ENCODE measurements around the gene CLMP. TPM values are rescaled to one million over a fixed set of nuclear protein-coding genes. Genes with fewer than 3 reads are reported as not detected.
"Not testable (repeated sequence)": the region's sequence is repeated elsewhere in the genome, so short reads cannot be mapped to it uniquely, and the experiment has no call there.

Gene CLMP
- total and polyA plus RNA-seq, 9 donors, result 12.7 to 27.4 (median 17.5) TPM

DNA sequence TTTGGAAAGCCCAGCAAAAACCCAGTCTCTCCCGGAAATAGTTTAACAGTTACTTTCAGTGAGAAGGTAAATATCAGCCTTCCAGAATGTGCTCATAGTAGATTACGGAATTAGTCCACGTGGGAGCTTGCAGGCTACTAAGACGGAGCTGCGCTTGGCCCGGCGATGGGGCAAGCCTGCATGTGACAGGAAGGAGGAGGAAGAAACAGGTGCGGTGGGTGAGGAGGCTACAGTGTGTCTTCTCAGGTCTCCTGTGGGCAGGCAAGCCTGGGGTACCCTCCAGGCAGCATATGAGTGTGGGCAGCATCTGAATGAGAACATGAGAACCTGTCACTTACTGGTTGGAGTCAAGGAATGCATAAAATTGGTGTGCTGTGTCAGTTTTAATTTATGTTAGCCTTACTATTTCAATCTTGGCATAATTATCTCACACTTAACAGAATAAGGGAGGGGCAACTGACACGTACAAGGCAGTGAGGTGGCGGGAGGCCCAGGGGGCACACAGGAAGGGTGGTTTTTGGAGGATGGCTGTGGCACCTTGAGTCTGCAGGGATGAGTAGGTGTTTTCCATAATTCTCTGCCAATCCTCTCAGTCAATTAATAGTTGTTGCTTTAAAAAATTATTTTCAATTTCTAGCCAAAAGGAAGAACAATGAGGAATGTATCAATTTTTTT, 35.7 kb downstream of the CLMP start:
- peaks cover 2% of the 10 kb centered on the region for H3K27me3 ChIP-seq (ENCODE audit: control insufficient read depth, insufficient read depth, low read length)
- peaks cover 5% of the 10 kb centered on the region for H3K9me3 ChIP-seq (replicated peaks; ENCODE audit: control insufficient read depth, low read depth, low read length)
- no peak overlapping the region for H3K4me3 ChIP-seq (ENCODE audit: low read length)
- no peak for DNase-seq
- H3K4me1 ChIP-seq (ENCODE audit: control insufficient read depth, insufficient read depth, low read length), result no peaks in the 10 kb centered on the region
- WGBS (ENCODE audit: insufficient coverage), result 68% methylated on average over 8 of the region's 10 CpGs
- H3K36me3 ChIP-seq (ENCODE audit: control insufficient read depth, insufficient read depth, low read length), result no peaks in the 10 kb centered on the region
- no peak overlapping the region for H3K27ac ChIP-seq (ENCODE audit: low read length)

DNA sequence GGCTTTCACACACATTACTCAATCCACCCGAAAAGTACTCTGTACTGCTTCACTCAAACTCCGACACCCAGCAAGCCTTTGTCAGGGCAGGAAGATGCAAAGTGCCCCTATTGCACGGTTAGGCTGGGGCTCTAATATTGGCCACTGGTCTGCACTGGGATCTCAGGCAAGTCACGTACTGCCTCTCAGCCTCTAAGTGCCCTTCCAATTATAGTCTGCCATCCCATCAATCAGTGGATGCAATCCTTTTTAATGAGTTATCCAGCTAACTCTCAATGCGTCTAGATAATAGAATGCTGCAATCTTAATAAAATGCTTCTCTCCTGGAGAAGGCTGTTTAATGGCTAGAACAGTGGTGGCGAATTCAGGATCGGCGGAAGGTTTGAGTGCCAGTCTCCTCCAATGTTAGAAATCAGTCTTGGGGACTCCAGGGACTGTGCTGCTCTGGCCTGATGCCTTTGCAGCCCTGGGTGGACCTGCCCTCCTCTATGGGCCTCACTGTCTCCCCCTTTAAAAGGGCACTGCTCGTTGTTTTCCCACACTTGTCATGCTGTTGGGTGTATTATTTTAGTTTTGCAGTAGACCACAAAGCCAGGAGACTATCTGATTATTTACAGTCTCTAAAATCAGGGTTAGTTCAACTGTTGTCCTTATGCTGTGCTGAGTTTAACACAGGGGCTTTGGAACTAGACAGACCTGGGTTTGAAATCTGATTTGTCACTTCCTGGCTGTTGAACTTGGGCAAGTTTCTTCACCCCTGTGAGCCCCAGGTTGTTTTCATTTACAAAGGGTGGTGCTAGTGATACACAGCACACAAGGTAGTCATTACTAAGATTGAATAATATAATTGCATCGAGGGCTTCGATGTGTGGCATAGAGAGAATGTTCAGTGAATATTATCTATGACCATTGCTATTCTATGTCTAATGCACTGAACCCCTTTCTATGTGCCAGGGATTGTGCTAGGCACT, 36.7 kb downstream of the CLMP start:
- WGBS (ENCODE audit: insufficient coverage), result 88% methylated on average over 6 of the region's 11 CpGs
- Histone ChIP-seq H3K4me1 (ENCODE audit: control insufficient read depth, insufficient read depth, low read length) (no peaks in the 10 kb centered on the region), H3K9me3 (replicated peaks; ENCODE audit: control insufficient read depth, low read depth, low read length) (peaks cover 5% of the 10 kb centered on the region)

DNA sequence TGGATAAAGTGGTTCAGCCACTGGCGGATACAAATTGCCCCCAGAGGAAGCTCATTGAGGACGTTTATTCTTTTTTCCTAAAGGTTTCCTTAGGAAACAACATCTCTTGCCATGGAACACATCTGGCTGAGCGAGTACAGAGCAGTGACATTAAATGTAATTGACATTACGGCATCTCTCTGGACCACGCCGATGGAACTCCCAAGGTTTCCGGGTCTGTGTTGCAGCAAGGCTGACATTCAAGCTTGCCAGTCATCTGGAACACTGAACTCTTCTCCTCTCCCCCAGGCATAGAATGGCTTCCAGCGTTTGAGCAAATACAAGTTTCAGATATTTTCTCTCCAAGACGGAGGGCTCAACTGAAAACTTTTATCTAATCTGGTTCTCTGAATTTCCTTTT, 42.1 kb downstream of the CLMP start:
- H3K27ac ChIP-seq (ENCODE audit: low read length), result peak overlapping the region; percentile 25
- no peaks in the 10 kb centered on the region for H3K4me1 ChIP-seq (ENCODE audit: control insufficient read depth, insufficient read depth, low read length)
- DNase-seq, result peak; percentile 90
- no peak overlapping the region for H3K4me3 ChIP-seq (ENCODE audit: low read length)
- WGBS (ENCODE audit: insufficient coverage), result 38% methylated on average over 7 of the region's 9 CpGs
- peaks cover 5% of the 10 kb centered on the region for H3K9me3 ChIP-seq (replicated peaks; ENCODE audit: control insufficient read depth, low read depth, low read length)
- H3K27me3 ChIP-seq (ENCODE audit: control insufficient read depth, insufficient read depth, low read length), result no peaks in the 10 kb centered on the region
- no peaks in the 10 kb centered on the region for H3K36me3 ChIP-seq (ENCODE audit: control insufficient read depth, insufficient read depth, low read length)

More for the DNA sequence above, 36.7 kb downstream of the CLMP start:
- DNase-seq, result no peak
- Histone ChIP-seq H3K36me3 (ENCODE audit: control insufficient read depth, insufficient read depth, low read length) (no peaks in the 10 kb centered on the region), H3K4me3 (ENCODE audit: low read length) (no peak overlapping the region), H3K27ac (ENCODE audit: low read length) (no peak overlapping the region), H3K27me3 (ENCODE audit: control insufficient read depth, insufficient read depth, low read length) (peaks cover 2% of the 10 kb centered on the region)

DNA sequence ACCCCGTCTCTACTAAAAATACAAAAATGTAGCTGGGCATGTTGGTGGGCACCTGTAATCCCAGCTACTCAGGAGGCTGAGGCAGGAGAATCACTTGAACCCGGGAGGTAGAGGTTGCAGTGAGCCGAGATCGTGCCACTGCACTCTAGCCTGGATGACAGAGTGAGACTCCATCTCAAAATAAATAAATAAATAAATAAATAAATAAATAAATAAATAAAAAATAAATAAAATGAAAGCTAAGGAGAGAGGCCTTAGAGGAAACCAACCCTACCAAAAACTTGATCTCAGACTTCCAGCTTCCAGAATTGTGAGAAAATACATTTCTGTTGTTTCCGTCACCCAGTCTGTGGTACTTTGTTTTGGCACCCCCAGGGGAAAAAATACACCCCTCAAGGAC, 42.7 kb downstream of the CLMP start:
- not testable (repeated sequence) for DNase-seq; H3K27me3 ChIP-seq (ENCODE audit: control insufficient read depth, insufficient read depth, low read length); H3K36me3 ChIP-seq (ENCODE audit: control insufficient read depth, insufficient read depth, low read length); H3K9me3 ChIP-seq (replicated peaks; ENCODE audit: control insufficient read depth, low read depth, low read length); H3K4me1 ChIP-seq (ENCODE audit: control insufficient read depth, insufficient read depth, low read length); H3K4me3 ChIP-seq (ENCODE audit: low read length); H3K27ac ChIP-seq (ENCODE audit: low read length)
- no CpG with 5 or more reads among the region's 5 CpGs for WGBS (ENCODE audit: insufficient coverage)

DNA sequence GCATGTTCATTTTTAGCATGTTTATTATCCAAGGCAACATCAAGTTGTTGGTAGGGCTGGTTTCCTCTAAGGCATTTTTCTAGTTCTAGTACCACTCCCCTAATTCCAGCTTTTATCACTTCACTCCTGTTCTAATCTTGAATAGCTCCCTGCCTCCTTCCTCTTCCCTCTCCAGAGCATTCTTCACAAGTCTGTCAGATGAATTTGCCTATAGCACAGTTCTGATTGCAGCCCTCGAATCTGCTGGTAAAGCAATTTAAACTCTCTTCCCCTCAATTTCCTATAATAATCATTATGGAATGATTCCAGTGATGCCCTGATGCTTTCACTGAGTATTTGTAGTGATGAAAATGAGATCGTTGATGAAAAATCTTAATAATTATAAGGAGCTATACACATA, 43.3 kb downstream of the CLMP start:
- no peaks in the 10 kb centered on the region for H3K36me3 ChIP-seq (ENCODE audit: control insufficient read depth, insufficient read depth, low read length)
- WGBS (ENCODE audit: insufficient coverage), result no CpG with 5 or more reads among the region's 2 CpGs
- DNase-seq, result no peak

DNA sequence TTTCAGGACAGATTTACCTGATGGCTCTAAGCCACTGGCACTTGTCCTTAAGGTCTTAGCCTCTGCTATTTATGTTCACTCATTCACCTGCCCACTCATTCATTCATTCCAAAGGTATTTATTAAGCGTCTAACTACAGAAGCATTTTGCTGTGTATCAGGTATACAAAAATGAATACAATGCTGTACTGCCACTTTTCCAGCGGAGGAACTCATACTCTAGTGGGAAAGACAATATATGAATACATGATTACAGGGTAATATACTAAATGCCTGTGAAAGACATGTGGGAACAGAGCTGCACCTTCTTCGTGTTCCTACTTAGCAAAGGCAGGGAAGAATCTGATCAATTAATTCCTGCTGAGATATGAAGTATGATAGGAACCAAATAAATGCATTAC, 43.7 kb downstream of the CLMP start:
- WGBS (ENCODE audit: insufficient coverage), result no CpG with 5 or more reads among the region's 3 CpGs
- no peak overlapping the region for H3K4me3 ChIP-seq (ENCODE audit: low read length)
- H3K27me3 ChIP-seq (ENCODE audit: control insufficient read depth, insufficient read depth, low read length), result no peaks in the 10 kb centered on the region
- peaks cover 5% of the 10 kb centered on the region for H3K9me3 ChIP-seq (replicated peaks; ENCODE audit: control insufficient read depth, low read depth, low read length)
- DNase-seq, result no peak
- H3K27ac ChIP-seq (ENCODE audit: low read length), result no peak overlapping the region
- no peaks in the 10 kb centered on the region for H3K4me1 ChIP-seq (ENCODE audit: control insufficient read depth, insufficient read depth, low read length)
- H3K36me3 ChIP-seq (ENCODE audit: control insufficient read depth, insufficient read depth, low read length), result no peaks in the 10 kb centered on the region

More for the DNA sequence above, 43.3 kb downstream of the CLMP start:
- no peaks in the 10 kb centered on the region for H3K27me3 ChIP-seq (ENCODE audit: control insufficient read depth, insufficient read depth, low read length)
- no peak overlapping the region for H3K27ac ChIP-seq (ENCODE audit: low read length)
- peaks cover 5% of the 10 kb centered on the region for H3K9me3 ChIP-seq (replicated peaks; ENCODE audit: control insufficient read depth, low read depth, low read length)
- H3K4me3 ChIP-seq (ENCODE audit: low read length), result no peak overlapping the region
- no peaks in the 10 kb centered on the region for H3K4me1 ChIP-seq (ENCODE audit: control insufficient read depth, insufficient read depth, low read length)

DNA sequence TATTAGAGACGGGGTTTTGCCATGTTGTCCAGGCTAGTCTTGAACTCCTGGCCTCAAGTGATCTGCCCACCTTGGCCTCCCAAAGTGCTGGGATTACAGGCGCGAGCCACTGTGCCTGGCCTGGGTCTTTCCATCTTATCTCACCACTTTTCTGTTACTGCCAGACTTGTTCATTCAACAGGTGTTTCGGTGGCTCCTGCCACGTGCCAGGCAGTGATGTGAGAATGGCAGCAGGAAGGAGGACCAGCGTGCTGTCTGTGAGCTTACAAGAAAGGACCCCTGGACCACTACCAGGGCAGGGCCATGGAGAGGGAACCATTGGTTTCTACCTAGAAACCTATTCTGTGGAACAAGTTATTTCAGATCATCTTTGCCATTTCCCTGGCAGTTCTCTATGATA, 44.2 kb downstream of the CLMP start:
- Histone ChIP-seq H3K9me3 (replicated peaks; ENCODE audit: control insufficient read depth, low read depth, low read length) (peaks cover 2% of the 10 kb centered on the region), H3K27ac (ENCODE audit: low read length) (no peak overlapping the region), H3K4me3 (ENCODE audit: low read length) (no peak overlapping the region), H3K27me3 (ENCODE audit: control insufficient read depth, insufficient read depth, low read length) (no peaks in the 10 kb centered on the region), H3K4me1 (ENCODE audit: control insufficient read depth, insufficient read depth, low read length) (peaks cover under 1% of the 10 kb centered on the region), H3K36me3 (ENCODE audit: control insufficient read depth, insufficient read depth, low read length) (no peaks in the 10 kb centered on the region)
- 100% methylated on average over 1 of the region's 6 CpGs for WGBS (ENCODE audit: insufficient coverage)
- DNase-seq, result no peak

DNA sequence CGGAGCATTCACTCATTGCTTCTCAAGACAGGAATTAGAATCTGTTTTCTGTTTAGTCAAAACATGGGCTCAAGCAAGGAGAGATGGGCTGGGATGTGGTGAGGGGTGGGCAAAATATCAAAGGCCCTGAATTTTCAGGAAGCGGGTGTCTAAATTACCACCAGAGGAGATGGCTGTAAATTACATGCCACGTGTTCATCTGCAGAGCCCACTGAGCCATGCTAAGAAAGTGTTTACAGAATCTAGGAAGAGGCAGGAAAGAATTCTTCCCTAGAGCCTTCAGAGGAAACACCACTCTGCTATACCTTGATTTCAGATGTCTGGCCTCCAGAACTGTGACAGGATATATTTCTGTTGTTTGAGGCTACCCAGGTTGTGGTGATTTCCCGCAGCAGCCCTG, 46.1 kb downstream of the CLMP start:
- no peaks in the 10 kb centered on the region for H3K27me3 ChIP-seq (ENCODE audit: control insufficient read depth, insufficient read depth, low read length)
- no peaks in the 10 kb centered on the region for H3K36me3 ChIP-seq (ENCODE audit: control insufficient read depth, insufficient read depth, low read length)
- no peak for DNase-seq
- H3K27ac ChIP-seq (ENCODE audit: low read length), result no peak overlapping the region
- H3K9me3 ChIP-seq (replicated peaks; ENCODE audit: control insufficient read depth, low read depth, low read length), result no peaks in the 10 kb centered on the region
- H3K4me3 ChIP-seq (ENCODE audit: low read length), result no peak overlapping the region
- peaks cover 2% of the 10 kb centered on the region for H3K4me1 ChIP-seq (ENCODE audit: control insufficient read depth, insufficient read depth, low read length)
- WGBS (ENCODE audit: insufficient coverage), result 64% methylated on average over 2 of the region's 4 CpGs

DNA sequence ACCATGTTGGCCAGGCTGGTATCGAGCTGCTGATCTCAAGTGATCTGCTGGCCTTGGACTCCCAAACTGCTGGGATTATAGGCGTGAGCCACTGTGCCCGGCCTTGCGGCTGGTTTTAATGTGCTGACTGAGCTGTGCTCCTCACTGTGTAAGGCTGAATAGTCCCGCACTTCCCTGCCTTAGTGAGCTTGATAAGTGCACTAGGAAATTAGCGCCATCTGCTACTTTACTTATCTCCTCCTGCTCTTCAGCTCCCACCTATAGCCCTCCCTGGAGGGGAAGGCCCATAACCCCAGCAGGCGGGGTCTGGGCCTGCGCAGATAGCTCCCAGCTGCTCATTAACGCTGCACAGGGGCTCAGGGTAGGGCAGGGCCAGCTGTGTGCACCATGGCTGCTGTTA, 49.4 kb downstream of the CLMP start:
- WGBS (ENCODE audit: insufficient coverage), result 32% methylated on average over 3 of the region's 9 CpGs
- Histone ChIP-seq H3K27me3 (ENCODE audit: control insufficient read depth, insufficient read depth, low read length) (peaks cover 5% of the 10 kb centered on the region), H3K9me3 (replicated peaks; ENCODE audit: control insufficient read depth, low read depth, low read length) (no peaks in the 10 kb centered on the region), H3K4me1 (ENCODE audit: control insufficient read depth, insufficient read depth, low read length) (peaks cover 2% of the 10 kb centered on the region), H3K4me3 (ENCODE audit: low read length) (no peak overlapping the region), H3K27ac (ENCODE audit: low read length) (no peak overlapping the region), H3K36me3 (ENCODE audit: control insufficient read depth, insufficient read depth, low read length) (no peaks in the 10 kb centered on the region)
- peak; percentile 31 for DNase-seq

DNA sequence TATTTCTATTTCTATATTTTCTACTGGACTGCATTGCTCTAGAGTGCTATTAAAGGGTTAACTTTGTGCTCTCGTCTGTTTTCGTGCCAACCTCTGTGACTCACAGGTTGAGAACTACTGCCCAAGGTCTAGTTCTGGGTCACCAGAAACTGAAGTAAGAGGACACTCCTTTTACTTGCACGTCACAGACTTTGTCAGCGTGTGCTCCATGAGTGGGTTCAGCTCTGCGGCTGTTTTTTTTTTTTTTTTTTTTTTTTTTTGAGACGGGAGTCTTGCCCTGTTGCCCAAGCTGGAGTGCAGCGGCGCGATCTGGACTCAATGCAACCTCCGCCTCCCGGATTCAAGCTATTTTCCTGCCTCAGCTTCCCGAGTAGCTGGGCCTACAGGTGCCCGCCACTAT, 49.8 kb downstream of the CLMP start:
- peak; percentile 24 for DNase-seq
- peaks cover 2% of the 10 kb centered on the region for H3K4me1 ChIP-seq (ENCODE audit: control insufficient read depth, insufficient read depth, low read length)
- no peak overlapping the region for H3K4me3 ChIP-seq (ENCODE audit: low read length)
- 57% methylated on average over 6 of the region's 13 CpGs for WGBS (ENCODE audit: insufficient coverage)
- no peaks in the 10 kb centered on the region for H3K9me3 ChIP-seq (replicated peaks; ENCODE audit: control insufficient read depth, low read depth, low read length)
- no peaks in the 10 kb centered on the region for H3K36me3 ChIP-seq (ENCODE audit: control insufficient read depth, insufficient read depth, low read length)
- H3K27me3 ChIP-seq (ENCODE audit: control insufficient read depth, insufficient read depth, low read length), result peaks cover 8% of the 10 kb centered on the region
- no peak overlapping the region for H3K27ac ChIP-seq (ENCODE audit: low read length)

Measured in muscle of leg (tissue), 11 donors.